Activated CD8-positive, alpha-beta T cell treated with anti-CD3 and anti-CD28 coated beads for 36 hours (primary cell): Measurements from ENCODE around the gene SEC14L2. TPM values are rescaled to one million over a fixed set of nuclear protein-coding genes. Genes with fewer than 3 reads are reported as not detected.
A peak's percentile ranks its signal among the peaks of the same experiment; 100 is the strongest.

Experiments
- ATAC-seq: fragments of 200-7000 bp; cut with Tn5 transposase; one replicate; pipeline ENCODE4 v1.10.0; 2021; ENCODE audit warnings: mild to moderate bottlenecking, moderate library complexity
- CTCF ChIA-PET: fragments of 350-600 bp; sonication (Branson Sonifier 250); formaldehyde crosslinking; loops from one replicate; lab custom pipeline; 2021; ENCODE audit warnings: antibody characterized with exemption; lab: Charles Lee
- POLR2A ChIA-PET: fragments of 350-600 bp; sonication (Branson Sonifier 250); formaldehyde crosslinking; loops from one replicate; lab custom pipeline; 2021; ENCODE audit warnings: antibody characterized with exemption; lab: Charles Lee
- DNase-seq: peaks from one replicate; pipeline ENCODE4 v3.0.0-alpha.2; 2020
- H3K27ac Mint-ChIP-seq: one replicate; pipeline ENCODE4 v1.8.0; 2021; ENCODE audit warnings: mild to moderate bottlenecking, mixed read lengths
- H3K27me3 Mint-ChIP-seq: one replicate; pipeline ENCODE4 v1.8.0; 2021; ENCODE audit warnings: mixed read lengths
- H3K36me3 Mint-ChIP-seq: one replicate; pipeline ENCODE4 v1.8.0; 2021; ENCODE audit warnings: low read depth, mixed read lengths
- H3K4me1 Mint-ChIP-seq: one replicate; pipeline ENCODE4 v1.8.0; 2021; ENCODE audit warnings: low read depth, mixed read lengths
- H3K4me3 Mint-ChIP-seq: one replicate; pipeline ENCODE4 v1.8.0; 2021; ENCODE audit warnings: mild to moderate bottlenecking, moderate library complexity, mixed read lengths
- H3K9me3 Mint-ChIP-seq: one replicate; pipeline ENCODE4 v1.8.0; 2021; ENCODE audit warnings: mixed read lengths
- intact Hi-C: fragments of 100-400 bp; cut with micrococcal nuclease; formaldehyde crosslinking; loops from one replicate; pipeline ENCODE4 v1.10.0; 2022
- total RNA-seq, 2 experiments: library from RNA; stranded (reverse); gene quantifications; one replicate each; pipeline ENCODE4 v1.2.3, GENCODE V29; 2021
- TF ChIP-seq, protein P1 (sequence below): fragments of 200-600 bp; IDR thresholded peaks from one replicate; pipeline ENCODE4 v1.8.0; 2022; ENCODE audit warnings: antibody characterized with exemption, mild to moderate bottlenecking

The SEC14L2 gene
- total RNA-seq, 2 experiments from 2014 or later = 15.1 to 15.4 TPM

DNA sequence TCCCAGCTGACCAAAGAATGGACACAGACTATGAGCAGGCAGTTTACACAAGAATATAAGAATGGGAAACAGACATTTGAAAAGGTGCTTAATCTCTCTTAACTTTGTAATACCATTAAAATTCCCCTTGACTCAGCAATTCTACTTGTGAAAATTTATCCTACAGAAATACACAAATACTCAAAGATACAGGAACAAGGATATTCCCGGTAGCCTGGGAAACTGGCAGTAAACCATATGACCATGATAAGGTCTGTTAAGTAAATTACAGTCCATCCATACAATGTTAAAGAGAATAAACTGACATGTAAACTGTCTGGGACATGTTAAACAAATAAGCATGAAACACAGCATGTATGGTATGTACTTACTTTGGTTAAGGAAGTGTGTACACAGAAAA, 20.0 kb downstream of the SEC14L2 start:
- DNase-seq (no peak), ATAC-seq (no peak)
- ChIA-PET CTCF (no interaction called here), POLR2A (interaction anchor here (1.2 kb wide), 1 partner anchor 25 kb away, joined by 3 read pairs; no protein-coding TSS in a partner anchor)
- H3K9me3 Mint-ChIP-seq = no peaks in the 10 kb centered on the region
- no peak overlapping the region for H3K4me3 Mint-ChIP-seq
- intact Hi-C loops = no loop called here
- TF ChIP-seq, protein P1, sequence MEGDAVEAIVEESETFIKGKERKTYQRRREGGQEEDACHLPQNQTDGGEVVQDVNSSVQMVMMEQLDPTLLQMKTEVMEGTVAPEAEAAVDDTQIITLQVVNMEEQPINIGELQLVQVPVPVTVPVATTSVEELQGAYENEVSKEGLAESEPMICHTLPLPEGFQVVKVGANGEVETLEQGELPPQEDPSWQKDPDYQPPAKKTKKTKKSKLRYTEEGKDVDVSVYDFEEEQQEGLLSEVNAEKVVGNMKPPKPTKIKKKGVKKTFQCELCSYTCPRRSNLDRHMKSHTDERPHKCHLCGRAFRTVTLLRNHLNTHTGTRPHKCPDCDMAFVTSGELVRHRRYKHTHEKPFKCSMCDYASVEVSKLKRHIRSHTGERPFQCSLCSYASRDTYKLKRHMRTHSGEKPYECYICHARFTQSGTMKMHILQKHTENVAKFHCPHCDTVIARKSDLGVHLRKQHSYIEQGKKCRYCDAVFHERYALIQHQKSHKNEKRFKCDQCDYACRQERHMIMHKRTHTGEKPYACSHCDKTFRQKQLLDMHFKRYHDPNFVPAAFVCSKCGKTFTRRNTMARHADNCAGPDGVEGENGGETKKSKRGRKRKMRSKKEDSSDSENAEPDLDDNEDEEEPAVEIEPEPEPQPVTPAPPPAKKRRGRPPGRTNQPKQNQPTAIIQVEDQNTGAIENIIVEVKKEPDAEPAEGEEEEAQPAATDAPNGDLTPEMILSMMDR = no peak
- no peak overlapping the region for H3K27ac Mint-ChIP-seq
- peaks cover 51% of the 10 kb centered on the region for H3K4me1 Mint-ChIP-seq
- peaks cover 71% of the 10 kb centered on the region for H3K36me3 Mint-ChIP-seq
- no peaks in the 10 kb centered on the region for H3K27me3 Mint-ChIP-seq

- H3K36me3 Mint-ChIP-seq = peaks cover 70% of the 10 kb centered on the region
- ChIA-PET POLR2A (interaction anchor here (0.8 to 6.5 kb wide), 3 partner anchors 14 to 23 kb away, joined by 4 to 48 read pairs (median 5); partner anchors contain the start of gene SEC14L2), CTCF (interaction anchor here (1.2 to 9.0 kb wide), 4 partner anchors 14 to 132 kb away, joined by 5 to 138 read pairs (median 36); partner anchors contain the start of gene RNF215)
- no peak for DNase-seq
- intact Hi-C loops = no loop called here
- H3K4me3 Mint-ChIP-seq = peak overlapping the region; percentile 54
- no peaks in the 10 kb centered on the region for H3K9me3 Mint-ChIP-seq
- TF ChIP-seq, protein P1 = no peak
- peak overlapping the region; percentile 84 for H3K27ac Mint-ChIP-seq
- ATAC-seq = no peak
- H3K4me1 Mint-ChIP-seq = peaks cover 37% of the 10 kb centered on the region
- H3K27me3 Mint-ChIP-seq = no peaks in the 10 kb centered on the region
These were observed 23.7 kb downstream of the SEC14L2 start for GRCh38 chr22:30420347-30421125.

GRCh38 chr22:30421695-30422480, 25.1 kb downstream of the SEC14L2 start:
- Mint-ChIP-seq H3K4me3 (peak overlapping the region; percentile 93), H3K9me3 (no peaks in the 10 kb centered on the region), H3K4me1 (peaks cover 36% of the 10 kb centered on the region), H3K36me3 (peaks cover 66% of the 10 kb centered on the region), H3K27me3 (no peaks in the 10 kb centered on the region), H3K27ac (peak overlapping the region; percentile 96)
- DNase-seq (no peak), ATAC-seq (no peak)
- ChIA-PET CTCF (interaction anchor here (1.0 to 9.0 kb wide), 10 partner anchors 10 to 134 kb away, joined by 3 to 138 read pairs (median 7); partner anchors contain the start of genes CASTOR1, RNF215 and SEC14L2), POLR2A (interaction anchor here (1.0 to 6.5 kb wide), 6 partner anchors 8 to 133 kb away, joined by 5 to 78 read pairs (median 20); partner anchors contain the start of gene SEC14L2)
- TF ChIP-seq, protein P1 = no peak
- intact Hi-C loops = no loop called here

- Mint-ChIP-seq H3K27ac (peak overlapping the region; percentile 96), H3K27me3 (no peaks in the 10 kb centered on the region), H3K4me3 (peak overlapping the region; percentile 93), H3K36me3 (peaks cover 69% of the 10 kb centered on the region), H3K4me1 (peaks cover 42% of the 10 kb centered on the region), H3K9me3 (no peaks in the 10 kb centered on the region)
- intact Hi-C loops = no loop called here
- DNase-seq = peak; percentile 67
- CTCF ChIA-PET = interaction anchor here (1.0 to 9.0 kb wide), 12 partner anchors 11 to 213 kb away, joined by 3 to 138 read pairs (median 6); partner anchors contain the start of genes CASTOR1, RNF215, SEC14L2 and SLC35E4
- TF ChIP-seq, protein P1 = no peak
- no peak for ATAC-seq
- POLR2A ChIA-PET = interaction anchor here (0.8 to 6.5 kb wide), 9 partner anchors 9 to 162 kb away, joined by 3 to 78 read pairs (median 6); partner anchors contain the start of gene SEC14L2
These were observed 25.9 kb downstream of the SEC14L2 start for GRCh38 chr22:30422481-30423300.
